NCI-H510A treated with DMSO at 0.1 percent for 48 hours (cell line): ENCODE data around the gene OR10A5.
"Not testable (repeated sequence)": the region's sequence is repeated elsewhere in the genome, so short reads cannot be mapped to it uniquely, and the experiment has no call there.

ENCODE experiments used
- DNase-seq: peaks from one replicate; lab custom pipeline; 2025; lab: John Stamatoyannopoulos, UW

The OR10A5 gene

DNA sequence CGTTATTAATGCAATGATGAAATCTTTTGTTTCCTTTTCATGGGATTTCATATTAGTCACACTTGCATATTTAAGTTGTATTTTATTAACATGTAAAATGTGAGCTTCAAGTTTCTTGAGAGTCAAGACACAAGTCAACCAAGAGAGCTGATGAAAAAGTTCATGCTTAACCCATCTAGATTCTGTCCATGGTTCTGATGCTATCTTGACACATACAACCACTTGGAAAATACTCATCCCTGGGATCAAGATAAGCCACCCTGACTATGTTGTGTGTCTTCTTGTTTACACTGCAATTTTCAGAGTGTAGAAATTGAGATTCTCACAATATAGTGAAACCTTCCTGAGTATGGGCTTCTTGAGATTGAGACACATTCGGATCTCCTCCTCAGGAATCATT is 30.3 kb downstream of the OR10A5 start:
- no peak for DNase-seq

DNA sequence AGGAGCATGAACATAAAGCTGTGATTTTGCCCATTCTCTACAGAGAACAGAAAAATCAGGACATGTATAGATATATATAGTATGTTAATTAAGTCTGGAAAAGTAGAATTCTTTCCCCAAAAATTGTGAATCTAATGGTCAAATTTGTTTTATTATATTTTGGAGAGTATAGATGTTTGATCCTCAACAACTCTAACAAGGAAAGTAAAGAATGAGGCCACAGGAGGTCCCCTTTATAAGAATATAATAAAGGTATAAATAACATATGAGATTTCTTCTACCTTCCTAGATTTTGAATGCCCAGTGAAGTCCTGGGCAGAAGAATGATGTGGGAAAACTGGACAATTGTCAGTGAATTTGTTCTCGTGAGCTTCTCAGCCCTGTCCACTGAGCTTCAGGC is 30.8 kb downstream of the OR10A5 start, which contains the start of gene OR10A4:
Gene OR10A4 (plus strand): TSS at position 301 of the 400 bp plus-strand sequence. CDS start 23 bp downstream, at position 324.
- no peak for DNase-seq

DNA sequence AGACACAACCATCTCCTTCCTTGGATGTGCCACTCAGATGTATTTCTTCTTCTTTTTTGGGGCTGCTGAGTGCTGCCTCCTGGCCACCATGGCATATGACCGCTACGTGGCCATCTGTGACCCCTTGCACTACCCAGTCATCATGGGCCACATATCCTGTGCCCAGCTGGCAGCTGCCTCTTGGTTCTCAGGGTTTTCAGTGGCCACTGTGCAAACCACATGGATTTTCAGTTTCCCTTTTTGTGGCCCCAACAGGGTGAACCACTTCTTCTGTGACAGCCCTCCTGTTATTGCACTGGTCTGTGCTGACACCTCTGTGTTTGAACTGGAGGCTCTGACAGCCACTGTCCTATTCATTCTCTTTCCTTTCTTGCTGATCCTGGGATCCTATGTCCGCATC is 31.4 kb downstream of the OR10A5 start:
- no peak for DNase-seq

DNA sequence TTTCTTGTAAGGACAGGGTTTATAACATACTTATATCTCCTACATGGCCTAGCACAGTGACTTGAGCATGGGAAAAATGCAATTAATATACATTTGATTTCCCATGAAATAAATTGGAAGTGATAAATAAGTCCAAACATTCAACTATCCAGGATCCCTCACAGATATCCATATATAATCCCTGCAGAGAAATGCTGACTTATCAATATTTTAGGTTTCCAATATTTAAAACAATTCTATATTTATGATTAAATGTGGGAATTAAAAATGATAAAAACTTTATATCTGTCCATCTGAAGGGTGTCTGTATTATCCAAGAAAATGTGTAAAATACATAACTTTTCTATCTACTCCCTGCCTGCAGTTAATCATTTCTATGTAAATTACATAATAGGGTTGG is 37.3 kb downstream of the OR10A5 start:
- DNase-seq = no peak

DNA sequence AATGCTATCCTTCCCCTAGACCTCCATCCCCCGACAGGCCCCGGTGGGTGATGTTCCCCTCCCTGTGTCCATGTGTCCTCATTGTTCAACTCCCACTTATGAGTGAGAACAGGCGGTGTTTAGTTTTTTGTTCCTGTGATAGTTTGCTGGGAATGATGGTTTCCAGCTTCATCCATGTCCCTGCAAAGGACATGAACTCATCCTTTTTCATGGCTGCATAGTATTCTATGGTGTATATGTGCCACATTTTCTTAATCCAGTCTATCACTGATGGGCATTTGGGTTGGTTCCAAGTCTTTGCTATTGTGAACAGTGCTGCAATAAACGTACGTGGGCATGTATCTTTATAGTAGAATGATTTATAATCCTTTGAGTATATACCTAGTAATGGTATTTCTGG is 42.2 kb downstream of the OR10A5 start:
- DNase-seq = not testable (repeated sequence)

DNA sequence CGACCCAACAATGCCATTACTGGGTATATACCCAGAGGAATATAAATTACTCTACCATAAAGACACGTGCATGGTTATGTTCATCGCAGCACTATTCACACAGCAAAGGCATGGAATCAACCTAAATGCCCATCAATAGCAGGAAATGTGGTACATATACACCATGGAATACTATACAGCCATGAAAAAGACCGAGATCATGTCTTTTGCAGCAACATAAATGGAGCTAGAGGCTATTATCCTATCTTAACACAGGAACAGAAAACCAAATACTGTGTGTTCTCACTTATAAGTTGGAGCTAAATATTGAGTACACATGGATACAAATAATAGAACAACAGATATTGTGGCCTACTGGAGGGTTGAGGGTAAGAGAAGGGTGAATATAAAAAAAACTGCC is 43.3 kb downstream of the OR10A5 start:
- DNase-seq = no peak

DNA sequence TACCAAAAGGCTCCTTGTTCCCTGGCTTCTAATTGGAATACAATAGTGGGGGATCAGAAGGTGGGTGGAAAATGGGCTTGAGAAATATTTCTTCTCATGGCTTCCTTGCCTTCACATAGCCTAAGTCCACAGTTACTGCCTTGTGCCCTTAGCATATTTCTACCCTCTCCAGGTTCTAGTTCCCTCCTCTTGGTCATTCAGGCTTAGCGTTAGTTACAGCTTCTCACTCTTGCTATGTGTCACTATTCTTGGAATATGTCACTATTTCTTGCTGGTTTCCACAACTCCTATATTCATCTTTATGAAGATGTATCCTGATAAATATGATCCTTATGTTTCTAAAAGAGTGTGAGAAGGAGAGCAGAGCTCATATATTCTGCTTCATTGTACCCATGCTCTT is 44.4 kb downstream of the OR10A5 start:
- DNase-seq = no peak

DNA sequence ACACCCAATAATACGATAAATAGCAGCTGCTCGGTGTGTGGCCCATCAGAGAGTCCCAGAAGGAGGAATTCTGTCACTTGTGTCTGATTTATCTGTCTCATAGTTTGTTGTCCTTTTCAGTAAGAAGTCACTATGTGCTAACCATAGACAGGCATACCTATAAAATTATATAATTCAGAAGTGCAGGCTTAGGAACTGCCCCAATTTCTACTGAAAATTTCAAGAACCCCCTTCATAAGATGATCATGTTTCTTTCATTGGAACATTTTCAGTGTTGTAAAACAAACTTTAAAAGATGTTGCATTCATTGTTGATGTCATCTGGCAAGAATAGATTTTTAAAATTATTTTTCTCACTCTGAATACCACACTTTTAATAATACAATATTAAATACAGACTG is 46.9 kb downstream of the OR10A5 start, which contains the start of gene OR2D2:
Gene OR2D2 (minus strand): TSS at position 101 of the 400 bp plus-strand sequence. CDS start 0 bp downstream, at position 101.
- DNase-seq = no peak

DNA sequence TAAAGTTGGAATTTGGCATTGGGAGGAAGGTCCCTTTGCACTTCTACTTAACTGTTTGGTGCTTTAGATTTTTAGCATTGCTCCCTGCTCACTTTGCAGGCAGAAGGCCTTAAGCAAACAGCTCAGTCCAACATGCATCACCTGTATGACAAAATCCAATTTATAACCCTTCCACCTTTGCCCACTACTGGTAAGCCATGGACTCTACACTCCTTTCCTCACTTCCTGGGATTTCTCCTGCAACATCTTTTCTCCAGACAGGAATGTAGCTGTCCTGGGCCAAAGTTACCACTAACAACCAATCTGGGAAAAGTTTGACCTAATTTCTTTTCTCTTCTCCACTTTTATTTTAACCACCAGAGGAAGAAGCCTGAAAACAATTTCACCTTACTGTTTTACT is 48.6 kb downstream of the OR10A5 start:
- no peak for DNase-seq

DNA sequence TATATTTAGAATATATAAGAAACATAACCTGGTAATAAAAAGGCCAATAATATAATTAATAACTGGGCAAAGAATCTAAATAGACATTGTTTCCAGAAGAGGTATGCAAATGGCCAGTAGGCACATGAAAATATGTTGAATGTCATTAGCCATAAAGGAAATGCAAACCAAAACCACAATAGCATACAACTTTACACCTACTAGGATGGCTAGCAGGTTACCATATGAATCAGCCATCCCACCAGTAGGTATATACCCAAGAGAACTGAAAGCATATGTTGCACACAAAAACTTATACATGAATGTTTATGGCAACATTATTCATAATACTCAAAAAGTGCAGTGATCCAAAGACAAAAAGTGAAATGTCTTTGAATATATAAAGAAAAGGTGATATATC is 49.5 kb downstream of the OR10A5 start:
- no peak for DNase-seq
